ENCODE results near the gene SPAG16. TPM values are rescaled to one million over a fixed set of nuclear protein-coding genes. Genes with fewer than 3 reads are reported as not detected.

SPAG16 gene
- total and polyA plus RNA-seq, 4 donors = 8.7 to 90.6 (median 21.6) TPM

DNA sequence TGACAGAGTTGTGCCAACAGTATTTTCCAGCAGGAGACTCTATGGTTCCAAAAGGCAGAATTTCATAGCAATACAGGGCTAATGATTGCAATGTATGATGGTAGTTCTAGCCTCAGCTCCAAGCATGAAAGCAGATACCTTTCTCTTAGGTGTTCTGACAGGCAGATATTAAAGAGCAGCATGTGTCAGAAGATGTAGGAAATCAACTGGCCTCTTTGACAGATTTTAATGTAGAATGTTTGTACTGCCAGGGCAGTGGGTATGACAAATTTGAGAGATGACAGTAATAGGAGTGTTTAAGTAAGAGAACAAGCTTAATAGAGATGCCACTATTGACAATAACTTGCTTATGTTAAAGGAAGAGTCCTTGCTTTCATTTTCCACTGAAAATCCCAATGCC, 1105.1 kb downstream of the SPAG16 start:
- H3K36me3 ChIP-seq (ENCODE audit: control insufficient read depth in 4 of 4, insufficient read depth in 4 of 4, low read length in 4 of 4) = no peaks in the 10 kb centered on the region
- TF ChIP-seq, protein P1, sequence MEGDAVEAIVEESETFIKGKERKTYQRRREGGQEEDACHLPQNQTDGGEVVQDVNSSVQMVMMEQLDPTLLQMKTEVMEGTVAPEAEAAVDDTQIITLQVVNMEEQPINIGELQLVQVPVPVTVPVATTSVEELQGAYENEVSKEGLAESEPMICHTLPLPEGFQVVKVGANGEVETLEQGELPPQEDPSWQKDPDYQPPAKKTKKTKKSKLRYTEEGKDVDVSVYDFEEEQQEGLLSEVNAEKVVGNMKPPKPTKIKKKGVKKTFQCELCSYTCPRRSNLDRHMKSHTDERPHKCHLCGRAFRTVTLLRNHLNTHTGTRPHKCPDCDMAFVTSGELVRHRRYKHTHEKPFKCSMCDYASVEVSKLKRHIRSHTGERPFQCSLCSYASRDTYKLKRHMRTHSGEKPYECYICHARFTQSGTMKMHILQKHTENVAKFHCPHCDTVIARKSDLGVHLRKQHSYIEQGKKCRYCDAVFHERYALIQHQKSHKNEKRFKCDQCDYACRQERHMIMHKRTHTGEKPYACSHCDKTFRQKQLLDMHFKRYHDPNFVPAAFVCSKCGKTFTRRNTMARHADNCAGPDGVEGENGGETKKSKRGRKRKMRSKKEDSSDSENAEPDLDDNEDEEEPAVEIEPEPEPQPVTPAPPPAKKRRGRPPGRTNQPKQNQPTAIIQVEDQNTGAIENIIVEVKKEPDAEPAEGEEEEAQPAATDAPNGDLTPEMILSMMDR (IDR thresholded peaks at IDR 0.05; ENCODE audit: control extremely low read depth, extremely low read depth) = no peak
- no peaks in the 10 kb centered on the region for H3K27me3 ChIP-seq (ENCODE audit: control insufficient read depth in 3 of 3, insufficient read depth in 3 of 3, low read length in 2 of 3)
- DNase-seq (no peak), ATAC-seq (ENCODE audit: insufficient read depth, low FRiP score) (no peak)
- no peaks in the 10 kb centered on the region for H3K4me1 ChIP-seq (ENCODE audit: control insufficient read depth in 5 of 5, insufficient read depth in 5 of 5, low read length in 5 of 5)
- no peak overlapping the region for H3K27ac ChIP-seq (ENCODE audit: low read depth in 1 of 2, low read length in 1 of 2)
- H3K4me3 ChIP-seq = no peak overlapping the region
- H3K9ac ChIP-seq (ENCODE audit: insufficient read depth in 1 of 2, low read length in 2 of 2) = no peak overlapping the region
- H3K9me3 ChIP-seq (ENCODE audit: control insufficient read depth in 4 of 4, insufficient read depth in 3 of 4, low read length in 3 of 4) = no peaks in the 10 kb centered on the region

DNA sequence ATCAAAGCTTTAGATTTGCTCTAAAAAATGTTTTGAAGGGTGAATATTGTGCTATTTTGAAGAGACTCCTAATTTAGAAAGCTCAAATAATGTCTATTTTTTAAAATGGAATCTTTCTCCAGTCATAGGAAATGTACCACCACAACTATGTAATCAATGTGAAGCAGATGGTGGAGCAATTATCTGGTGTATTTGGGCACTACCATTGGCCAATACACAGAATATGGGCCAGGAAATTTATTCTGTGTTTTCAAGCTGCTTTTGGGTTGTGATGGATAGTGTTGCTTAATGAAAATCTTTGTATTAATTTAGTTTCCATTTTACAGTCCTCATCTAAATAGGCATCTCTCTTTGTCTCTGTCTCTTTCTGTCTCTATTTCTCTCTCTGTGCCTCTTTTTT, 1109.5 kb downstream of the SPAG16 start:
- Histone ChIP-seq H3K4me3 (no peak overlapping the region), H3K4me1 (ENCODE audit: control insufficient read depth in 5 of 5, insufficient read depth in 5 of 5, low read length in 5 of 5) (no peaks in the 10 kb centered on the region), H3K27me3 (ENCODE audit: control insufficient read depth in 3 of 3, insufficient read depth in 3 of 3, low read length in 2 of 3) (no peaks in the 10 kb centered on the region), H3K36me3 (ENCODE audit: control insufficient read depth in 4 of 4, insufficient read depth in 4 of 4, low read length in 4 of 4) (no peaks in the 10 kb centered on the region), H3K9me3 (ENCODE audit: control insufficient read depth in 4 of 4, insufficient read depth in 3 of 4, low read length in 3 of 4) (no peaks in the 10 kb centered on the region), H3K27ac (ENCODE audit: low read depth in 1 of 2, low read length in 1 of 2) (no peak overlapping the region), H3K9ac (ENCODE audit: insufficient read depth in 1 of 2, low read length in 2 of 2) (no peak overlapping the region)
- no peak for ATAC-seq (ENCODE audit: insufficient read depth, low FRiP score)
- TF ChIP-seq, protein P1 (IDR thresholded peaks at IDR 0.05; ENCODE audit: control extremely low read depth, extremely low read depth) = no peak
- DNase-seq = no peak

DNA sequence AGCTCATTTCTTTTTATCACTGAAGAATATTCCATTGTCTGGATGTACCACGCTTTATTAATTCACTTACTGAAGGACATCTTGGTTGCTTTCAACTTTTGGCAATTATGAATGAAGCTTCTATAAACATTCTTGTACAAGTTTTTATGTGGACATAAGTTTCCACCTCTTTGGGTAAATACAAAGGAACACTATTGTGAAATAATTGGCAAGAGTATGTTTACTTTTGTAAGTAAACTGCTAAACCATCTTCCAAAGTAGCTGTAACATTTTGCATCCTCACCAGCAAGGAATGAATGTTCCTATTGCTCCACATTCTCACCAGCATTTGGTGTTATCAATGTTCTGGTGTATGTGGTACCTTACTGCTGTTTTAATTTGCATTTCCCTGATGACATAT, 1110.8 kb downstream of the SPAG16 start:
- no peak for DNase-seq
- no peak overlapping the region for H3K4me3 ChIP-seq
- no peak overlapping the region for H3K9ac ChIP-seq (ENCODE audit: insufficient read depth in 1 of 2, low read length in 2 of 2)
- no peaks in the 10 kb centered on the region for H3K9me3 ChIP-seq (ENCODE audit: control insufficient read depth in 4 of 4, insufficient read depth in 3 of 4, low read length in 3 of 4)
- no peak overlapping the region for H3K27ac ChIP-seq (ENCODE audit: low read depth in 1 of 2, low read length in 1 of 2)
- no peaks in the 10 kb centered on the region for H3K27me3 ChIP-seq (ENCODE audit: control insufficient read depth in 3 of 3, insufficient read depth in 3 of 3, low read length in 2 of 3)
- no peaks in the 10 kb centered on the region for H3K4me1 ChIP-seq (ENCODE audit: control insufficient read depth in 5 of 5, insufficient read depth in 5 of 5, low read length in 5 of 5)
- 77 to 79% methylated on average over 1 of the region's 1 CpG for WGBS, 2 donors
- no peak for ATAC-seq (ENCODE audit: insufficient read depth, low FRiP score)
- TF ChIP-seq, protein P1 (IDR thresholded peaks at IDR 0.05; ENCODE audit: control extremely low read depth, extremely low read depth) = no peak
- H3K36me3 ChIP-seq (ENCODE audit: control insufficient read depth in 4 of 4, insufficient read depth in 4 of 4, low read length in 4 of 4) = no peaks in the 10 kb centered on the region

DNA sequence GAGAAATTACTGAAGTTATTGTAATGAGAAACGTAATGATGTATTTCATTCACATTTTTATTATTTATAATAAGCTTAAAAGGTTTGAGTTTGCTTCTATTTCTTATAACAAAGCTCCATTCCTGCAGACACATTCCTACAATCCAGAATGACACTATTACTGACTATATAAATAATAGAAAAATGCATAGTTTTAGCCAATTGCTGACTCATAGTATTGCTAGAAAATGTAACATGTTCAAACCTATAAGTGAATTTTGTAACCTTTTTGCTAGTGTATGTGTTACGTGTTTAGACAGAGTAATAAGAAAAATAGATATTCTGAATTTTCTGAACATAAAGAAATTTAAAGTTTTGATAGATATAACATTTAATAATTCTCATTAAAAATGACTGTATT, 1117.3 kb downstream of the SPAG16 start:
- Histone ChIP-seq H3K9ac (ENCODE audit: insufficient read depth in 1 of 2, low read length in 2 of 2) (no peak overlapping the region), H3K4me1 (ENCODE audit: control insufficient read depth in 5 of 5, insufficient read depth in 5 of 5, low read length in 5 of 5) (no peaks in the 10 kb centered on the region), H3K36me3 (ENCODE audit: control insufficient read depth in 4 of 4, insufficient read depth in 4 of 4, low read length in 4 of 4) (no peaks in the 10 kb centered on the region), H3K27me3 (ENCODE audit: control insufficient read depth in 3 of 3, insufficient read depth in 3 of 3, low read length in 2 of 3) (no peaks in the 10 kb centered on the region), H3K4me3 (no peak overlapping the region), H3K27ac (ENCODE audit: low read depth in 1 of 2, low read length in 1 of 2) (no peak overlapping the region), H3K9me3 (ENCODE audit: control insufficient read depth in 4 of 4, insufficient read depth in 3 of 4, low read length in 3 of 4) (no peaks in the 10 kb centered on the region)
- no peak for DNase-seq
- ATAC-seq (ENCODE audit: insufficient read depth, low FRiP score) = no peak
- WGBS, 2 donors = 68 to 82% methylated on average over 2 of the region's 2 CpGs
- TF ChIP-seq, protein P1 (IDR thresholded peaks at IDR 0.05; ENCODE audit: control extremely low read depth, extremely low read depth) = no peak

Measured in lung (tissue), 12 donors.